Skeletal muscle satellite cell (primary cell): ENCODE data around the gene OBSL1.

Source experiments
- H3K27me3 ChIP-seq: 2 replicates; pipeline ENCODE4 v1.7.0; 2013; ENCODE audit warnings: low read length; ENCODE audit not compliant: control insufficient read depth, insufficient read depth
- H3K36me3 ChIP-seq: 2 replicates; pipeline ENCODE4 v1.7.0; 2013; ENCODE audit warnings: mild to moderate bottlenecking, control low read depth, low read length; ENCODE audit not compliant: insufficient read depth
- H3K4me1 ChIP-seq: 2 replicates; pipeline ENCODE4 v1.7.0; 2013; ENCODE audit warnings: low read length; ENCODE audit not compliant: control insufficient read depth, insufficient read depth
- H3K4me2 ChIP-seq: 2 replicates; pipeline ENCODE4 v1.7.0; 2013; ENCODE audit warnings: mild to moderate bottlenecking, low read length
- H3K4me3 ChIP-seq: 2 replicates; pipeline ENCODE4 v1.7.0; 2013; ENCODE audit warnings: low read length
- H3K9ac ChIP-seq: 2 replicates; pipeline ENCODE4 v1.7.0; 2013; ENCODE audit warnings: mild to moderate bottlenecking, low read depth, low read length, moderate library complexity
- H3K9me3 ChIP-seq: replicated peaks from 2 replicates; pipeline ENCODE4 v1.7.0; 2013; ENCODE audit warnings: mild to moderate bottlenecking, control low read depth, low read length

Gene OBSL1

DNA sequence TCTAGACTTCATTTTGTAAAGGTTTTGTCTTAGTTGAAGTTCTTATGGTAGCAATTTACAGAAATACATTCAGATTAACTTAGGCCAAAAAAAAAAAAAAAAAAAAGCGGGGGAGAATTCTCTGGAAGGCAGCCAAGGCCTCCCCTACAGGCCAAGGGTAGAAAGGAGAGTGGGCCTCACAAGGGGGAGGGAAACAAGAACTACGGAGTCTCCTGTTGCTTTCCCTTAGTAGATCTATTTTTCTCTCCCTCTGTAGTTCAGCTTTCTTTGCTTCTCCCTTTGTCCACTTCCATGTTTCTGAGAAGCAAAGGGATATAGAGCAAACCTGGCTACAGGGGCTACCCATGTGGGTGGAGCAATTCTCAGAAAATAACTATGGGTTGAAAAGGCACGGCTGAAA is 23.9 kb upstream of the OBSL1 start:
- peaks cover 4% of the 10 kb centered on the region for H3K27me3 ChIP-seq
- no peak overlapping the region for H3K4me2 ChIP-seq
- no peaks in the 10 kb centered on the region for H3K36me3 ChIP-seq
- H3K4me1 ChIP-seq: peaks cover 18% of the 10 kb centered on the region
- no peak overlapping the region for H3K9ac ChIP-seq
- H3K4me3 ChIP-seq: no peak overlapping the region
- H3K9me3 ChIP-seq: no peaks in the 10 kb centered on the region

DNA sequence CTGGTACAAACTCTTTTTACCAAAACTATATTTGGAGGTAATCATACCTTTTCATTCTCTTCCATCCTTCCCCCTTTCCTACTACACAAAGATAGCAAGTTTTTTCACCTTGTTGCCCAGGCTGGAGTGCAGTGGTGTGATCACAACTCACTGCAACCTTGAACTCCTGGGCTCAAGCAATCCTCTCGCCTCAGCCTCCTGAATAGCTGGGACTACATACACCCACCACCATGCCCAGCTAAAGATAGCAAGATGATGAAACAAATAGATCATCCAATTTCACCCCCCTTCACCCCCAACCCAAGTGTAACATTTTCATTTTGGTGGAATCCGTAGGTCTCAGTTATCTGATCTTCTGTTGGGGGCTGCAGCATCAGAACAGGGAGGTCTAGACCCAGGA is 21.8 kb upstream of the OBSL1 start:
- H3K4me3 ChIP-seq: no peak overlapping the region
- no peaks in the 10 kb centered on the region for H3K9me3 ChIP-seq
- H3K4me2 ChIP-seq: no peak overlapping the region

DNA sequence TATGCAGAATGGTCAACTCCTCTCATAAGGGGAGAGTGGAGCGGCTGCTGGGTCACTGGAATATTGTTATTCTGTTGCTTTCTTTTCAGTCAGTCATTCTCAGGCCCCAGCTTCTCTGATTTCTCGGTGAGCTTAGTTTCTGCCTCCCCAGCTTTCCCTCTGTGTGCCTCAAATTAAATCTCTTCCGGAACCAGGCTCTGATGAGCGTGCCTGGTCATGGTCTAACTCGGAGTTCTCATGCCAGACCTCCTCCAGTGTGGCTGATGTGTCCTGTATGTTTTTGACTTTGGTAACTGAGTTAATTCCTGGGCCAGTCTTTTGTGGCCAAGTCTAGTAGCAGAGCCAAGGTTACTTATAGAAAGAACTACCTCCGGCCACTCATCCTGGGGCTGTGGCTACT is 21.4 kb upstream of the OBSL1 start:
- H3K27me3 ChIP-seq: peaks cover 4% of the 10 kb centered on the region
- no peaks in the 10 kb centered on the region for H3K9me3 ChIP-seq
- H3K4me2 ChIP-seq: peak overlapping the region; percentile 27
- no peak overlapping the region for H3K9ac ChIP-seq
- H3K4me3 ChIP-seq: no peak overlapping the region
- peaks cover 11% of the 10 kb centered on the region for H3K4me1 ChIP-seq
- no peaks in the 10 kb centered on the region for H3K36me3 ChIP-seq

More for the DNA sequence above, 21.8 kb upstream of the OBSL1 start:
- Histone ChIP-seq H3K4me1 (peaks cover 11% of the 10 kb centered on the region), H3K36me3 (no peaks in the 10 kb centered on the region), H3K27me3 (peaks cover 4% of the 10 kb centered on the region), H3K9ac (no peak overlapping the region)

DNA sequence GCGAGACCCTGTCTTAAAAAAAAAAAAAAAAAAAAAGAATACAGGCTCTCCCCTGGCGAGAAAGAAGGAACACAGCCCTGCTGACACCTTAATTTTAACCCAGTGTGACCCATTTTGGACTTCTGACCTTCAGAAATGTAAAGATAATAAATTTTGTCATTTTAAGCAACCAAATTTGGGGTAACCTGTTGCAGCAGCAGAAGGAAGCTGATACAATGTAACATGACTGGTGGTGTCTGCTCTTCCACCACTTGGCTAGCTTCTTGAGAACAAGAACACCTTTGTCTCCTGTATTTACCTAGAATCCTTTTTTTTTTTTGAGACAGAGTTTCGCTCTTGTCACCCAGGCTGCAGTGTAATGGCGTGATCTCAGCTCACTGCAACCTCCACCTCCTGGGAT is 19.8 kb upstream of the OBSL1 start:
- Histone ChIP-seq H3K36me3 (no peaks in the 10 kb centered on the region), H3K9me3 (no peaks in the 10 kb centered on the region), H3K4me3 (no peak overlapping the region), H3K4me2 (no peak overlapping the region), H3K9ac (no peak overlapping the region), H3K4me1 (peaks cover 2% of the 10 kb centered on the region), H3K27me3 (peaks cover 11% of the 10 kb centered on the region)

DNA sequence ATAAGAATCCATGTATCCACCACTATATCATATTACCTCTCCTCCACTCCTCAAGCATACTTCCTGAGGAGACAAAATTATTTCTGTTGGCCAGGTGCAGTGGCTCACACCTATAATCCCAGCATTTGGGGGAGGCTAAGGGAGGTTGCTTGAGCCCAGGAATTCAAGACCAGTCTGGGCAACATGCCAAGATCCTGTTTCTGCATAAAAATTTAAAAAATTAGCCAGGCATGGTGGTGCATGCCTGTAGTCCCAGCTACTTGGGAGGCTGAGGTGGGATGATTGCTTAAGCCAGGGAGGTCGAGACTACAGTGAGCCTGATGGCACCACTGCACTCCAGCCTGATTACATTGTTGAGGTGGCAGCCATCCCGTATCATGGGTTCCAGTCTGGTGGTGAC is 10.0 kb upstream of the OBSL1 start:
- Histone ChIP-seq H3K4me1 (peaks cover 6% of the 10 kb centered on the region), H3K9ac (no peak overlapping the region), H3K36me3 (no peaks in the 10 kb centered on the region), H3K4me2 (no peak overlapping the region), H3K27me3 (peaks cover 33% of the 10 kb centered on the region), H3K9me3 (no peaks in the 10 kb centered on the region), H3K4me3 (no peak overlapping the region)

DNA sequence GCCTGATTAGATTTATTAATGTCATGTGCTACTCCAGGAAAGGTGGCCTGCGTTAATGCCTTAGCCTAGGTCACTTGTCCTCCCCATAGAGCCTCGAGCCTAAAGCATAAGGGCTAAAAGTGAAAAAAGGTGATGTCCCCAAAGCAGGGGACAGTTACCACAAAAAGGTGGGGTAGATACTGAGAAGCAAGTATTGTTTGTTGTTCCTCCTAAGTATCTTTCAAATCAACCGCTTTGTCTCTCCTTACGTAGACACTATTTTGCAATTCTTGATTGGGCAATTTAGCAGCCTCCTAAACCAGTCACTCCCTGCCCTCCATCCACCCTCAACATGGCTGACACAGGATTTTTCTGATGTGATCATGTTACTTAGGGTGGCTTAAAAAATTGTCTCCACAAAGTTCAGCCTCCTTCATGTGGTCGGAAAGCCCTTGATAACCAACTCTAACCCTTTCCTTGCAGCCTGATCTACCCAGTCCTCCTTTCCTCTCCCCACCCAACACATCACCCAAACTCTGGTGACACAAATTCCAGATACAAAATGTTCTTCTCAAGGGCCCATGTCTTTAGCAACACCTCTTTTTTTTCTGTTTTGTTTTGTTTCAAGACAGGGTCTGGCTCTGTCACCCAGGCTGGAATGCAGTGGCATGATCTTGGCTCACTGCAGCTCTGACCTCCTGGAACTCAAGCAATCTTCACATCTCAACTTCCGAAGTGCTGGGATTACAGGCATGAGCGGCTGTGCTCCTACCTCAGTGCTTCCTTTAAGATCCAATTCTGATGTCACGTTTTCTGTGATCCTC is 7.7 kb upstream of the OBSL1 start:
- Histone ChIP-seq H3K36me3 (no peaks in the 10 kb centered on the region), H3K9ac (no peak overlapping the region), H3K4me2 (no peak overlapping the region), H3K27me3 (peaks cover 40% of the 10 kb centered on the region), H3K9me3 (no peaks in the 10 kb centered on the region), H3K4me1 (peaks cover 6% of the 10 kb centered on the region), H3K4me3 (no peak overlapping the region)

DNA sequence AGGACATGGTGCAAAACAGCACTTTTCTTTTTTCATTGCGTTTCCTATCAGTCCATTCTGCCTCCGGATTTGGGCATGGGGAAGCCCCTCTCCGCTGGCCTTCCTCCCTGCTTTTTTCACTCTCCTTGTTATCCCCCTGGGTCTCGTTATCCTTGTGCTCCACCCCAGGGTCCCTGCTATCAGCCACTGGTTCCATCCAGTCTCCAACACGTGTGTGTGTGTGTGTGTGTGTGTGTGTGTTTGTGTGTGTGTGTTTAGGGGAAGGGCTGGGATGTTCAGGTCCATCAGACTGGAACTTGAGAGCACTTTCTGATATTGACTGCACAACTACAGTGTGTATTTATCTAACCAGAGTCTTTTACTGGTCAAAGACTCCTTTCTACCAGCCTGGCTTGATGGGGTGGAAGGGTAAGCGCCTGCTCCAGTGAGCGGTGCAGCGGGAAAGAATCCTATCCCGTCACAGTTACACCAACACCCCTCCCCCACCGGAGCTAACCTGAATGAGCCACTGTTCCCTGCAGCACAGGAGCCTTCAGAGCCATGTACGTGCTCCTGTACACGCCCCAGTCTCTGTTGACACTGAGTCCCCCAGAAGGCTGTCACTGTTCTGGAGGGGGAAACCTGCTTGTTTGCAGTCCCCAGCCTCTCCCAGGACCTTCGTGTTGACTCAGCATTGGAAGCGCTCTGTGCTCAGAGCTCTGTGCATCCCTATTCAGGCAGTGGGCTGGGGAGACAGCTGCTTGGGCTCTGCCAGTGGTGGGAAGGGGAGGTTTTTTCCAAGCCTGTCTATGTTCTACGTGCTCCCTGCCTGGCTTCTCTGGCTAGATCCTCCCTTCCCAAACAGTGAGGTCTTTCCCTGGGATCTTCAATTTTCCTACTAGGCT is 5.4 kb upstream of the OBSL1 start:
- no peak overlapping the region for H3K4me2 ChIP-seq
- no peaks in the 10 kb centered on the region for H3K36me3 ChIP-seq
- no peaks in the 10 kb centered on the region for H3K9me3 ChIP-seq
- H3K4me1 ChIP-seq: peaks cover 8% of the 10 kb centered on the region
- no peak overlapping the region for H3K4me3 ChIP-seq
- H3K27me3 ChIP-seq: peaks cover 40% of the 10 kb centered on the region
- no peak overlapping the region for H3K9ac ChIP-seq

DNA sequence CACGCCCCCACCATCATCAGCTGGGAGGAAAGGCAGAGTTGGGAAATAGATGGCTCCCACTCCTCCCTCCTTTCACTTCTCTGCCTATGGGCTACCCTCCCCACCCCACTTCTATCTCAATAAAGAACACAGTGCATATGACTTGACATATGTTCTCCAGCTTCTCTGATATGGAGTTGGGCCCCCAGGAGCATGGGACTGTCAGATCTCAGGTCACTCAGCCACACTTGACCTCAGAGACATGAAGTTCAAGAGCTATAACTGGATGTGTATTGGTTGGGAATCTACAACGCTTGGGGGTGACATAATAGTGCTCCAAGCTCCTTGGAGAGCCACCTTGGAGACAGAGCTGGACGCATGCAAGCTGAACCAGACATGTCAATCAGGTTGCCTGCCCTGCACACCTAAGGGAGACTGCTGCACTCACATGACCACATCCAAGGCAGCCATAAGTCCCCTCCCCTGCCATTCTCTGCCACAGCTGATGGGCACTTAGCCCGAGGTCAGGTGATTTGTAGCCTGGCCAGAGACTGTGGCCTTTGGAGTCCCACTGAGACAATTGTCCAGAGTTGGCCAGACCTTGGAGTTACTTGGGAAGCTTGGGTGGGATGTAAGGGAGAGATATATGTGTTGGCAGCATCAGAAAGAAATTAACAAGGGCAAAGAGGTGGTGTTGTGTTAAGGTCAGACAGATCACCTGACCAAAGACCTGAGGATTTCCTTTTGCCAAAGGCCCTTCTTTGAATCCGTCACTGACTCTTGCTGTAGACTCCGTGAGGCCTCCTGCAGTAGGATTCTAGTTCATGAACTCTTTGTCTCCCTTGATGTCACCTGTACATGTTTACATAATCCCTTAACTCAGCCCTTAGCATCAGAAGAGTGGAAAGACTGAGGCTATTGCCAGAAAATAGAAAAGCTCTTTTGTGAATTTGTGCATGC is 4.5 kb upstream of the OBSL1 start:
- H3K4me1 ChIP-seq: peaks cover 11% of the 10 kb centered on the region
- no peak overlapping the region for H3K4me2 ChIP-seq
- H3K36me3 ChIP-seq: no peaks in the 10 kb centered on the region
- H3K27me3 ChIP-seq: peaks cover 40% of the 10 kb centered on the region
- no peak overlapping the region for H3K4me3 ChIP-seq
- H3K9ac ChIP-seq: no peak overlapping the region
- no peaks in the 10 kb centered on the region for H3K9me3 ChIP-seq

DNA sequence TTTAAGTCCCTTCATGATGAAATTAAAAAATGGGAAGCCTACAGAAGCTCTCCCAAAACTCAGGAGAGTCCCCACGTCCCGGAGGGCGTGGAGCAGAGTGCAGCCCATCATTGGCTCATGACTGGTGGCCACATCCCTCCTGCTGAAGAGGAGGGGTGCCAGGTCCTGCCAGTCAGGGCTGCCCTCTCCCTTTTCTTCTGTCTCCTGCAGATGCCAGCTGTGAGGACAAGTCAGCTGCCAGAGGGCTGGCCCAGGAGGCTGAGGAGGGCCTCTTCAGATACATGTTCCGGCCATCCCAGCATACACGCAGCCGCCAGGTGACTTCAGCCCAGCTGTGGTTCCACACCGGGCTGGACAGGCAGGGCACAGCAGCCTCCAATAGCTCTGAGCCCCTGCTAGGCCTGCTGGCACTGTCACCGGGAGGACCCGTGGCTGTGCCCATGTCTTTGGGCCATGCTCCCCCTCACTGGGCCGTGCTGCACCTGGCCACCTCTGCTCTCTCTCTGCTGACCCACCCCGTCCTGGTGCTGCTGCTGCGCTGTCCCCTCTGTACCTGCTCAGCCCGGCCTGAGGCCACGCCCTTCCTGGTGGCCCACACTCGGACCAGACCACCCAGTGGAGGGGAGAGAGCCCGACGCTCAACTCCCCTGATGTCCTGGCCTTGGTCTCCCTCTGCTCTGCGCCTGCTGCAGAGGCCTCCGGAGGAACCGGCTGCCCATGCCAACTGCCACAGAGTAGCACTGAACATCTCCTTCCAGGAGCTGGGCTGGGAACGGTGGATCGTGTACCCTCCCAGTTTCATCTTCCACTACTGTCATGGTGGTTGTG is 3.4 kb upstream of the OBSL1 start:
- H3K4me3 ChIP-seq: no peak overlapping the region
- H3K4me2 ChIP-seq: no peak overlapping the region
- H3K27me3 ChIP-seq: peaks cover 40% of the 10 kb centered on the region
- H3K36me3 ChIP-seq: peaks cover 2% of the 10 kb centered on the region
- H3K9me3 ChIP-seq: no peaks in the 10 kb centered on the region
- peaks cover 18% of the 10 kb centered on the region for H3K4me1 ChIP-seq
- H3K9ac ChIP-seq: no peak overlapping the region

DNA sequence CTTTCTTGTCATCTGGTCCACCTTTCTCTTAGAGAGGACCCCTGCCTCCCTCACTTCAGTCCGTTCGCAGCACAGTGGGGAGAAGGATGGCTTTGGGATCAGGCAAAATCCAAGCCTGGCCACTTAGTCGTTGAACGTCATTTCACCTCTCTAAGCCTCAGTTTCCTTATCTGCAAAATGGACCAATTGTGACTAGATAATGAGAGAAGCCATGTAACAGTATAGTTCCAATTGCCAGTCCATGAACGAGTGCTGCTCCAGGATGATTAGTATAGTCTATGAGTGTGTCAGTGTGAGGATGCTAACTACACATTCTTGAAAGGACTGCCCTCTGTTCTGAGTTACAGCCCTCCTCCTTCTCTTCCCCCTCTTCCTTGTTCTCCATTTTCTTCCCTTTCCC is 1.8 kb upstream of the OBSL1 start:
- Histone ChIP-seq H3K27me3 (peaks cover 34% of the 10 kb centered on the region), H3K9me3 (no peaks in the 10 kb centered on the region), H3K4me2 (no peak overlapping the region), H3K36me3 (peaks cover 10% of the 10 kb centered on the region), H3K4me3 (no peak overlapping the region), H3K9ac (no peak overlapping the region), H3K4me1 (peaks cover 15% of the 10 kb centered on the region)
